ENCODE data around the gene NAGLU. TPM values are rescaled to one million over a fixed set of nuclear protein-coding genes. Genes with fewer than 3 reads are reported as not detected.

The NAGLU gene
- total and polyA plus RNA-seq, 10 of the 15 experiments (the other 5 are each of a cell fraction or from before 2014, with no cell fraction given) = 0.23 to 27.5 (median 8.9) TPM

DNA sequence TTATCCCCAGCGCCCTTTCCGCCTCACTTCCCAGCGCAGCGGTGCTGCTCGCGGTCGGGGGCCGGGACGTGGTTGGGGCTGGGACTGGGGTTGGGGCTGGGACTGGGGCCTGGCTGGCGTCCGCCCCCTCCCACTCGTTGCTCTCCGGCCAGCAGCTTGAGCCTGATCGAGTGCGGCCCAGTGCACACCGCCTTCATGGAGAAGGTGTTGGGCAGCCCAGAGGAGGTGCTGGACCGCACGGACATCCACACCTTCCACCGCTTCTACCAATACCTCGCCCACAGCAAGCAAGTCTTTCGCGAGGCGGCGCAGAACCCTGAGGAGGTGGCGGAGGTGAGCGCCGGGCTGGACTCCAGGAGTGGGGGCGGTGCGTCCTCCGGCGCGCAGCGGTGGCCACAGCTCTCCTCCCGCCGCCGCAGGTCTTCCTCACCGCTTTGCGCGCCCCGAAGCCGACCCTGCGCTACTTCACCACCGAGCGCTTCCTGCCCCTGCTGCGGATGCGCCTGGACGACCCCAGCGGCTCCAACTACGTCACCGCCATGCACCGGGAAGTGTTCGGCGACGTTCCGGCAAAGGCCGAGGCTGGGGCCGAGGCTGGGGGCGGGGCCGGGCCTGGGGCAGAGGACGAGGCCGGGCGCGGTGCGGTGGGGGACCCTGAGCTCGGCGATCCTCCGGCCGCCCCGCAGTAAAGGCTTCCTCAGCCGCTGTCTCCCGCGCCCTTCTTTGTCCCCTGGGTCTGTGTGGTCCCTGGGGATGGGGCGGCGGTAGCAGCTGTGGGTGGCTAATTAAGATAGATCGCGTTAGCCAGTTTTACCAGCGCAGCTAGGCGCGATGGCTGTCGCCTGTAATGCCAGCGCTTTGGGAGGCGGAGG, 18.4 kb downstream of the NAGLU start (continued):
- TF ChIP-seq IKZF2 (IDR thresholded peaks at IDR 0.05) (peak in 1 of 2 experiments; percentile 43; a peak in 1 of 4 replicates), ZBED1 (IDR thresholded peaks at IDR 0.05; ENCODE audit: borderline replicate concordance) (no peak), ZNF24 (IDR thresholded peaks at IDR 0.05) (no peak), CBFB (IDR thresholded peaks at IDR 0.05; ENCODE audit: low read depth) (no peak), ZSCAN29 (IDR thresholded peaks at IDR 0.05) (no peak), MTA3 (IDR thresholded peaks at IDR 0.05; ENCODE audit: borderline replicate concordance, low read length) (no peak; the same call in 1 of the 2 replicates), HDAC2 (IDR thresholded peaks at IDR 0.05) (no peak), PML (IDR thresholded peaks at IDR 0.05; ENCODE audit: low read length) (no peak), RCOR1 (conservative IDR thresholded peaks at IDR 0.05; ENCODE audit: low read depth, low read length) (no peak), KAT2A (conservative IDR thresholded peaks at IDR 0.05; ENCODE audit: control insufficient read depth, low read depth, low read length) (no peak), TCF3 (IDR thresholded peaks at IDR 0.05; ENCODE audit: borderline replicate concordance, insufficient read depth, low read depth, low read length) (0 out of 2 replicates have a peak, but pooled peaks have one; percentile 42), MTA2 (IDR thresholded peaks at IDR 0.05; ENCODE audit: low read depth) (peak; percentile 47; the same call in 1 of the 2 replicates), MEF2A (IDR thresholded peaks at IDR 0.05; ENCODE audit: insufficient read depth, low read depth, low read length) (0 out of 2 replicates have a peak, but pooled peaks have one; percentile 26), YBX1 (IDR thresholded peaks at IDR 0.05) (no peak), FOS (IDR thresholded peaks at IDR 0.05; ENCODE audit: borderline replicate concordance, extremely low read depth, insufficient read length) (no peak), EGR1 (IDR thresholded peaks at IDR 0.05; ENCODE audit: borderline replicate concordance in 1 of 2, low read depth in 2 of 2, low read length in 2 of 2) (peak in 1 of 2 experiments; percentile 46; a peak in 1 of 3 replicates), SP1 (IDR thresholded peaks at IDR 0.05; ENCODE audit: low read depth, low read length) (no peak), SRF (IDR thresholded peaks at IDR 0.05; ENCODE audit: low read depth in 2 of 2, low read length in 2 of 2) (no peak), PAX8 (IDR thresholded peaks at IDR 0.05) (no peak), RFX5 (IDR thresholded peaks at IDR 0.05; ENCODE audit: low read depth, low read length) (no peak), EED (IDR thresholded peaks at IDR 0.05; ENCODE audit: low read depth) (no peak), POLR2AphosphoS5 (IDR thresholded peaks at IDR 0.05; ENCODE audit: low read length) (peak; percentile 79)
- TF ChIP-seq, protein P1, sequence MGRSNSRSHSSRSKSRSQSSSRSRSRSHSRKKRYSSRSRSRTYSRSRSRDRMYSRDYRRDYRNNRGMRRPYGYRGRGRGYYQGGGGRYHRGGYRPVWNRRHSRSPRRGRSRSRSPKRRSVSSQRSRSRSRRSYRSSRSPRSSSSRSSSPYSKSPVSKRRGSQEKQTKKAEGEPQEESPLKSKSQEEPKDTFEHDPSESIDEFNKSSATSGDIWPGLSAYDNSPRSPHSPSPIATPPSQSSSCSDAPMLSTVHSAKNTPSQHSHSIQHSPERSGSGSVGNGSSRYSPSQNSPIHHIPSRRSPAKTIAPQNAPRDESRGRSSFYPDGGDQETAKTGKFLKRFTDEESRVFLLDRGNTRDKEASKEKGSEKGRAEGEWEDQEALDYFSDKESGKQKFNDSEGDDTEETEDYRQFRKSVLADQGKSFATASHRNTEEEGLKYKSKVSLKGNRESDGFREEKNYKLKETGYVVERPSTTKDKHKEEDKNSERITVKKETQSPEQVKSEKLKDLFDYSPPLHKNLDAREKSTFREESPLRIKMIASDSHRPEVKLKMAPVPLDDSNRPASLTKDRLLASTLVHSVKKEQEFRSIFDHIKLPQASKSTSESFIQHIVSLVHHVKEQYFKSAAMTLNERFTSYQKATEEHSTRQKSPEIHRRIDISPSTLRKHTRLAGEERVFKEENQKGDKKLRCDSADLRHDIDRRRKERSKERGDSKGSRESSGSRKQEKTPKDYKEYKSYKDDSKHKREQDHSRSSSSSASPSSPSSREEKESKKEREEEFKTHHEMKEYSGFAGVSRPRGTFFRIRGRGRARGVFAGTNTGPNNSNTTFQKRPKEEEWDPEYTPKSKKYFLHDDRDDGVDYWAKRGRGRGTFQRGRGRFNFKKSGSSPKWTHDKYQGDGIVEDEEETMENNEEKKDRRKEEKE (IDR thresholded peaks at IDR 0.05) = no peak
- TF ChIP-seq, protein P2, sequence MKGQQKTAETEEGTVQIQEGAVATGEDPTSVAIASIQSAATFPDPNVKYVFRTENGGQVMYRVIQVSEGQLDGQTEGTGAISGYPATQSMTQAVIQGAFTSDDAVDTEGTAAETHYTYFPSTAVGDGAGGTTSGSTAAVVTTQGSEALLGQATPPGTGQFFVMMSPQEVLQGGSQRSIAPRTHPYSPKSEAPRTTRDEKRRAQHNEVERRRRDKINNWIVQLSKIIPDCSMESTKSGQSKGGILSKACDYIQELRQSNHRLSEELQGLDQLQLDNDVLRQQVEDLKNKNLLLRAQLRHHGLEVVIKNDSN (IDR thresholded peaks at IDR 0.05; ENCODE audit: borderline replicate concordance, extremely low read length, insufficient read depth, low read depth, low read length) = no peak
- TF ChIP-seq, protein P3, sequence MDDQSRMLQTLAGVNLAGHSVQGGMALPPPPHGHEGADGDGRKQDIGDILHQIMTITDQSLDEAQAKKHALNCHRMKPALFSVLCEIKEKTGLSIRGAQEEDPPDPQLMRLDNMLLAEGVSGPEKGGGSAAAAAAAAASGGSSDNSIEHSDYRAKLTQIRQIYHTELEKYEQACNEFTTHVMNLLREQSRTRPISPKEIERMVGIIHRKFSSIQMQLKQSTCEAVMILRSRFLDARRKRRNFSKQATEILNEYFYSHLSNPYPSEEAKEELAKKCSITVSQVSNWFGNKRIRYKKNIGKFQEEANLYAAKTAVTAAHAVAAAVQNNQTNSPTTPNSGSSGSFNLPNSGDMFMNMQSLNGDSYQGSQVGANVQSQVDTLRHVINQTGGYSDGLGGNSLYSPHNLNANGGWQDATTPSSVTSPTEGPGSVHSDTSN (IDR thresholded peaks at IDR 0.05; ENCODE audit: insufficient replicate concordance, low read depth, low read length) = no peak
- TF ChIP-seq, protein P4, sequence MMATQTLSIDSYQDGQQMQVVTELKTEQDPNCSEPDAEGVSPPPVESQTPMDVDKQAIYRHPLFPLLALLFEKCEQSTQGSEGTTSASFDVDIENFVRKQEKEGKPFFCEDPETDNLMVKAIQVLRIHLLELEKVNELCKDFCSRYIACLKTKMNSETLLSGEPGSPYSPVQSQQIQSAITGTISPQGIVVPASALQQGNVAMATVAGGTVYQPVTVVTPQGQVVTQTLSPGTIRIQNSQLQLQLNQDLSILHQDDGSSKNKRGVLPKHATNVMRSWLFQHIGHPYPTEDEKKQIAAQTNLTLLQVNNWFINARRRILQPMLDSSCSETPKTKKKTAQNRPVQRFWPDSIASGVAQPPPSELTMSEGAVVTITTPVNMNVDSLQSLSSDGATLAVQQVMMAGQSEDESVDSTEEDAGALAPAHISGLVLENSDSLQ (IDR thresholded peaks at IDR 0.05) = peak; percentile 26; the same call in 1 of the 2 replicates

Data from GM12878 (cell line).